PFSK-1 (cell line): ENCODE measurements around the gene AGPAT4.

Experiments used
- FOXP2 ChIP-seq: optimal IDR thresholded peaks from 2 replicates; pipeline ENCODE3; 2011; ENCODE audit warnings: borderline replicate concordance, control low read depth, inconsistent platforms; ENCODE audit not compliant: insufficient read depth; ENCODE audit errors: extremely low read length, extremely low read depth
- POLR2AphosphoS5 ChIP-seq: IDR thresholded peaks from 2 replicates; pipeline ENCODE4 v1.6.1; 2012; ENCODE audit warnings: low read depth, mild to moderate bottlenecking, control low read depth, low read length, moderate library complexity
- SIN3A ChIP-seq: IDR thresholded peaks from 2 replicates; pipeline ENCODE4 v1.6.1; 2012; ENCODE audit warnings: mild to moderate bottlenecking, low read length, moderate library complexity, borderline replicate concordance; ENCODE audit not compliant: insufficient read depth
- TAF1 ChIP-seq: IDR thresholded peaks from 2 replicates; pipeline ENCODE4 v1.6.1; 2012; ENCODE audit warnings: low read length, control low read depth, borderline replicate concordance; ENCODE audit not compliant: insufficient read depth
- TF ChIP-seq, protein P1 (sequence below), 2 experiments: IDR thresholded peaks; 2 replicates each; pipeline versions ENCODE4 v1.6.1 to v1.8.0; 2011 to 2012; ENCODE audit warnings: low read depth in 2 of 2, low read length in 2 of 2, control low read depth in 1 of 2, inconsistent platforms in 1 of 2, mild to moderate bottlenecking in 1 of 2, moderate library complexity in 1 of 2; ENCODE audit not compliant: insufficient read depth in 1 of 2

AGPAT4 gene

DNA sequence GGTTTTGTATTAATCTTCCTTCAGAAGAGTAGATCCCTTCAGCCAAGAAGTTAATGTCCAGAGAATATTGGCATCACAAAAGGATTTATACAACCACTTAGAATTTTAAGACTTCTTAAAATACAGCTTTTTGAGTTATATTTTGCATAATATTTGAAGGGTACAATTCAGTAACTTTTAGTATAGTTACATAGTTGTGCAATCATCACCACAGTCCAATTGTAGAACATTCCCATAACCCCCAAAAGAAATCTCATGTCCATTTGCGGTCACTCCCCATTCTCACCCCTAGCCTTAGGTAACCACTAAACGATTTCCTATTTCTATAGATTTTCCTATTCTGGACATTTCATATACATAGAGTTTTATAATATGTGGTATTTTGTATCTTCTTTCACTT is 155.9 kb downstream of the AGPAT4 start:
- TF ChIP-seq TAF1 (no peak), FOXP2 (no peak), POLR2AphosphoS5 (no peak), SIN3A (no peak)
- TF ChIP-seq, protein P1, sequence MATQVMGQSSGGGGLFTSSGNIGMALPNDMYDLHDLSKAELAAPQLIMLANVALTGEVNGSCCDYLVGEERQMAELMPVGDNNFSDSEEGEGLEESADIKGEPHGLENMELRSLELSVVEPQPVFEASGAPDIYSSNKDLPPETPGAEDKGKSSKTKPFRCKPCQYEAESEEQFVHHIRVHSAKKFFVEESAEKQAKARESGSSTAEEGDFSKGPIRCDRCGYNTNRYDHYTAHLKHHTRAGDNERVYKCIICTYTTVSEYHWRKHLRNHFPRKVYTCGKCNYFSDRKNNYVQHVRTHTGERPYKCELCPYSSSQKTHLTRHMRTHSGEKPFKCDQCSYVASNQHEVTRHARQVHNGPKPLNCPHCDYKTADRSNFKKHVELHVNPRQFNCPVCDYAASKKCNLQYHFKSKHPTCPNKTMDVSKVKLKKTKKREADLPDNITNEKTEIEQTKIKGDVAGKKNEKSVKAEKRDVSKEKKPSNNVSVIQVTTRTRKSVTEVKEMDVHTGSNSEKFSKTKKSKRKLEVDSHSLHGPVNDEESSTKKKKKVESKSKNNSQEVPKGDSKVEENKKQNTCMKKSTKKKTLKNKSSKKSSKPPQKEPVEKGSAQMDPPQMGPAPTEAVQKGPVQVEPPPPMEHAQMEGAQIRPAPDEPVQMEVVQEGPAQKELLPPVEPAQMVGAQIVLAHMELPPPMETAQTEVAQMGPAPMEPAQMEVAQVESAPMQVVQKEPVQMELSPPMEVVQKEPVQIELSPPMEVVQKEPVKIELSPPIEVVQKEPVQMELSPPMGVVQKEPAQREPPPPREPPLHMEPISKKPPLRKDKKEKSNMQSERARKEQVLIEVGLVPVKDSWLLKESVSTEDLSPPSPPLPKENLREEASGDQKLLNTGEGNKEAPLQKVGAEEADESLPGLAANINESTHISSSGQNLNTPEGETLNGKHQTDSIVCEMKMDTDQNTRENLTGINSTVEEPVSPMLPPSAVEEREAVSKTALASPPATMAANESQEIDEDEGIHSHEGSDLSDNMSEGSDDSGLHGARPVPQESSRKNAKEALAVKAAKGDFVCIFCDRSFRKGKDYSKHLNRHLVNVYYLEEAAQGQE (IDR thresholded peaks at IDR 0.05; ENCODE audit: insufficient read depth in 1 of 2, low read depth in 2 of 2, low read length in 2 of 2): no peak

DNA sequence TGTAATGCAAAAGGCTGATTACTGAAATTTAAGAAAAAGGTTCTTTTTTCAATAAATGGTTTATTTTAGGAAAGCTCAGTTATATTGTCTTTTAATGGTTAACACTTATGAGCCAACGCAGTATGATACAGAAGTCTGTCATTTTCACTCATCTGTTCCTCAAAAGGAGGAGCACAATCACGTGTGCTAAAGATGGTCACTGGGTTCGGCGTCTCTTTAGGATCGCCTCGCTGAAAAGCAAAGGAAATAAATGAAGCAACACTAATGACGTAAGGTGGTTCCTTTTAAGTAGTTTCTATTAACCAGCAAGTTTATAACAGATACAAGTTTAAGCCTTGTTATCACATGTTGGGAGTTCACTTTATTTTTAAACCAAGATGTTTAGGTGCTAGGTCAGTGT is 156.6 kb downstream of the AGPAT4 start:
- TF ChIP-seq TAF1 (no peak), SIN3A (no peak), FOXP2 (no peak), POLR2AphosphoS5 (no peak)
- TF ChIP-seq, protein P1 (IDR thresholded peaks at IDR 0.05; ENCODE audit: insufficient read depth in 1 of 2, low read depth in 2 of 2, low read length in 2 of 2): no peak

DNA sequence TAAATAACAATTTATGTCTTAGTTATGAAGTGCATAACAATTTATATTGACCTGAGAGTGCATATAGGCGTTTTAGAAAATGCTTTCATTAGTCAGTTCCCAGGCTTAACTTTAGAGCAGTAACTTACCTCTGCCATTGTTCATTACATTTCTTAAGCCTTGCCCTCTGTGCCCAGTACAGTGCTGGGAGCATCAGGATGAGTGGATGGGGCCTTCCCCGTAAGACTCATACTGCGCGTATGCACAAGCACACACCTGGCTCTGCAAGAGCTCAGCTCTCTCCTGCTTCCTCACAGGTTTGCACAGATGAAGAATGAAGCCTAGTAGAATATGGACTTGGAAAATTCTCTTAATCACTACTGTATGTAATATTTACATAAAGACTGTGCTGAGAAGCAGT is 157.3 kb downstream of the AGPAT4 start:
- TF ChIP-seq POLR2AphosphoS5: no peak
- no peak for TF ChIP-seq TAF1
- TF ChIP-seq SIN3A: no peak
- TF ChIP-seq FOXP2: no peak
- TF ChIP-seq, protein P1 (IDR thresholded peaks at IDR 0.05; ENCODE audit: insufficient read depth in 1 of 2, low read depth in 2 of 2, low read length in 2 of 2): no peak

DNA sequence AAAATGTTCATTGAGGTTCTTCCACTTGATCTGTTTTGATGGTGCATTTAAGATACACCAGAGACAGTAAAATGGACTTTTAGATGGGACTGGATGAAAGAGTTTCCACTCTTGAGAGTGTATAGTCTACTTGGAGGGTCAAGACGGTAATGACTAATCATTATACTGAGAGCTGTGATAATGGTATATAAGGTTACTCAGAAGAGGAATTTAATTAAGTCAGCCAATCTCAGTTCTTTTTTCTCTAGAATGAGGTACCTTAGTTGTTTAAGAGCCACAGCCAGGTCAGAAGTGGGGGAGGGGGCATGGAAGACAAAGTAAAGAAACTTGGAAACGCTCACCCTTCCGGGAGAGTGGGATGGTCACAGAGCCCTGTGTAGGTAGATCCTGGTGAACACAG is 158.4 kb downstream of the AGPAT4 start:
- TF ChIP-seq, protein P1 (IDR thresholded peaks at IDR 0.05; ENCODE audit: insufficient read depth in 1 of 2, low read depth in 2 of 2, low read length in 2 of 2): no peak
- TF ChIP-seq FOXP2: no peak
- TF ChIP-seq POLR2AphosphoS5: no peak
- no peak for TF ChIP-seq TAF1
- TF ChIP-seq SIN3A: no peak

DNA sequence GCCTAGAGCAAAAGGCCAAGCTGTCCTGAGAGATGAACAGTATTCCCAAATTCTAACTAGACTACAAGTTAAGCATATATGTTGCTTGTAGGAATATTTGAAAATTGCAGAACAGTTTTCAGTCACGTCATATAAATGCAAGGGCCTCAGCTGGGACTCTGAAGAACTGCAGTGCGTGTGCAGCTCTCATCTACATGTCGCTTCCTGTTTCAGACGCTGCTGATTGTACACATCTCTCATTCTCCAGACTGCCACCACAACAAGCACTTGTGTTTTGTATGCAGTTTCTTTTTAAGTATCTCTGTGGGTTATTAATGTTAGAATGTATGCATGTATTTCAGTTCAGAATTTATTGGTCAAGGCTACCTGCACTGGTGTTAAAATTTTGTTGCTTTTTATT is 162.6 kb downstream of the AGPAT4 start:
- TF ChIP-seq FOXP2: no peak
- TF ChIP-seq POLR2AphosphoS5: no peak
- TF ChIP-seq SIN3A: no peak
- no peak for TF ChIP-seq TAF1
- TF ChIP-seq, protein P1 (IDR thresholded peaks at IDR 0.05; ENCODE audit: insufficient read depth in 1 of 2, low read depth in 2 of 2, low read length in 2 of 2): no peak
